SK-N-SH (cell line): ENCODE data around the gene CRELD2.
A peak's percentile ranks its signal among the peaks of the same experiment; 100 is the strongest.

Experiments used
- POLR2AphosphoS5 ChIP-seq: IDR thresholded peaks from 2 replicates; pipeline ENCODE4 v1.6.1; 2012; ENCODE audit warnings: low read depth, low read length
- RAD21 ChIP-seq: IDR thresholded peaks from 2 replicates; pipeline ENCODE4 v1.6.1; 2012; ENCODE audit warnings: mild to moderate bottlenecking, low read length
- TF ChIP-seq, protein P1 (sequence below): fragments of 200-600 bp; sonication (generic); IDR thresholded peaks from 2 replicates; pipeline ENCODE4 v1.6.1; 2017; ENCODE audit warnings: antibody characterized with exemption, mild to moderate bottlenecking, moderate library complexity

DNA sequence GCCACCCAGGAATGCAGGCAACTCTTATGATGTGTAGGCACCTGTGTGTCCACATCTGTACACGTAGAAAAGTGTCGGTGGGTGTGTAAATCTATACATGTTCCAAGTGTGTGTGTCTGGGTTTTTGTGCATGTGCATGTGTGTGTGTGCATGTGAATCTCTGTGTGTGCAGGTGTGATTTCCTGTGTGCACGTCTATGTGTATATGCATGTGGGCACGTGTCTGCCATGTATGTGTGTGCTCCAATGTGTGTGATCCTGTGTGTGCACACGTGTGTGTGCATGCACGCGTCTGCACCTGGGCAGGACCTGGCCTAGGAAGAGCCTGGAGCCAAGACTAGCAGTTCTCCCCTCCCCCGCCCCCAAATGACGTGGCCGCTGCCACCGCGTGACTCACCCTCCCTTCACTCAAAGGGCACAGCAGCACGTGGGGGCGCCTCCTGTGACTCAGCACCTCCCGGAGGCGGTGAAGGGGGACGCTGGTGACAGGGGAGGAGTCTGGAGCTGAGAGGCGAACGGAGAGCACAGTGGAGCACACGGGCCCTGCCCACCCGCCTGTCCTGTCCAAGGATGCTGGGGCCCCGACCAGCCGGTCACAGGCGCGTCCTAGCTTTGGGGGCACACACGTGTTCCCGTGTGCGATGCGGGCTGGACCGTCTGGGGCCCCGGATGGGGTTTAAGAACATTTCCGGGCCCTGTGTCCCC is 52.2 kb downstream of the CRELD2 start:
- no peak for TF ChIP-seq RAD21
- TF ChIP-seq, protein P1, sequence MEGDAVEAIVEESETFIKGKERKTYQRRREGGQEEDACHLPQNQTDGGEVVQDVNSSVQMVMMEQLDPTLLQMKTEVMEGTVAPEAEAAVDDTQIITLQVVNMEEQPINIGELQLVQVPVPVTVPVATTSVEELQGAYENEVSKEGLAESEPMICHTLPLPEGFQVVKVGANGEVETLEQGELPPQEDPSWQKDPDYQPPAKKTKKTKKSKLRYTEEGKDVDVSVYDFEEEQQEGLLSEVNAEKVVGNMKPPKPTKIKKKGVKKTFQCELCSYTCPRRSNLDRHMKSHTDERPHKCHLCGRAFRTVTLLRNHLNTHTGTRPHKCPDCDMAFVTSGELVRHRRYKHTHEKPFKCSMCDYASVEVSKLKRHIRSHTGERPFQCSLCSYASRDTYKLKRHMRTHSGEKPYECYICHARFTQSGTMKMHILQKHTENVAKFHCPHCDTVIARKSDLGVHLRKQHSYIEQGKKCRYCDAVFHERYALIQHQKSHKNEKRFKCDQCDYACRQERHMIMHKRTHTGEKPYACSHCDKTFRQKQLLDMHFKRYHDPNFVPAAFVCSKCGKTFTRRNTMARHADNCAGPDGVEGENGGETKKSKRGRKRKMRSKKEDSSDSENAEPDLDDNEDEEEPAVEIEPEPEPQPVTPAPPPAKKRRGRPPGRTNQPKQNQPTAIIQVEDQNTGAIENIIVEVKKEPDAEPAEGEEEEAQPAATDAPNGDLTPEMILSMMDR: no peak
- TF ChIP-seq POLR2AphosphoS5: 0 out of 2 replicates have a peak, but pooled peaks have one; percentile 38
